H9 (cell line): ENCODE results near the gene TTC28. TPM values are rescaled to one million over a fixed set of nuclear protein-coding genes. Genes with fewer than 3 reads are reported as not detected.

Experiments
- DNase-seq: peaks from one replicate; pipeline ENCODE4 v3.0.0-alpha.2; 2017
- H2AFZ ChIP-seq: one replicate; pipeline ENCODE4 v1.6.1; 2013; ENCODE audit warnings: mild to moderate bottlenecking, low read length, control low read depth, moderate library complexity
- H2AK5ac ChIP-seq: 2 replicates; pipeline ENCODE4 v1.6.1; 2013; ENCODE audit warnings: low read length, control low read depth, mixed read lengths; ENCODE audit not compliant: insufficient read length
- H2BK120ac ChIP-seq: one replicate; pipeline ENCODE4 v1.6.1; 2013; ENCODE audit warnings: low read depth, mild to moderate bottlenecking, low read length, control low read depth, inconsistent platforms; ENCODE audit not compliant: poor library complexity, severe bottlenecking
- H2BK12ac ChIP-seq: 2 replicates; pipeline ENCODE4 v1.6.1; 2013; ENCODE audit warnings: low read length, control low read depth, mixed read lengths, low read depth; ENCODE audit not compliant: insufficient read length
- H2BK15ac ChIP-seq: 2 replicates; pipeline ENCODE4 v1.6.1; 2013; ENCODE audit warnings: low read depth, low read length, control low read depth
- H2BK20ac ChIP-seq: one replicate; pipeline ENCODE4 v1.6.1; 2013; ENCODE audit warnings: low read depth, mild to moderate bottlenecking, low read length, control low read depth, inconsistent platforms; ENCODE audit not compliant: poor library complexity, severe bottlenecking
- H2BK5ac ChIP-seq: 2 replicates; pipeline ENCODE4 v1.6.1; 2013; ENCODE audit warnings: low read length, control low read depth, mixed read lengths; ENCODE audit not compliant: insufficient read length
- H3K14ac ChIP-seq: 2 replicates; pipeline ENCODE4 v1.6.1; 2013; ENCODE audit warnings: low read length, control low read depth; ENCODE audit not compliant: insufficient read depth
- H3K18ac ChIP-seq: 2 replicates; pipeline ENCODE4 v1.6.1; 2013; ENCODE audit warnings: low read depth, mild to moderate bottlenecking, mixed read lengths, low read length, control low read depth; ENCODE audit not compliant: insufficient read length
- H3K23ac ChIP-seq: 2 replicates; pipeline ENCODE4 v1.6.1; 2013; ENCODE audit warnings: low read length, control low read depth, mixed read lengths, low read depth; ENCODE audit not compliant: insufficient read length
- H3K23me2 ChIP-seq: 2 replicates; pipeline ENCODE4 v1.6.1; 2013; ENCODE audit warnings: low read depth, mild to moderate bottlenecking, mixed read lengths, low read length, control low read depth; ENCODE audit not compliant: insufficient read length, poor library complexity, severe bottlenecking
- H3K27ac ChIP-seq: 2 replicates; pipeline ENCODE4 v1.5.1; 2013; ENCODE audit warnings: low read length, control low read depth, mixed read lengths, low read depth; ENCODE audit not compliant: insufficient read length
- H3K27me3 ChIP-seq: 2 replicates; pipeline ENCODE4 v1.6.1; 2013; ENCODE audit warnings: low read length, control low read depth, inconsistent platforms; ENCODE audit not compliant: insufficient read depth
- H3K4ac ChIP-seq: 2 replicates; pipeline ENCODE4 v1.6.1; 2013; ENCODE audit warnings: low read depth, mild to moderate bottlenecking, control low read depth, inconsistent platforms, low read length, moderate library complexity
- H3K4me1 ChIP-seq: 2 replicates; pipeline ENCODE4 v1.6.1; 2013; ENCODE audit warnings: low read length, control low read depth, inconsistent platforms; ENCODE audit not compliant: insufficient read depth
- H3K4me2 ChIP-seq: 2 replicates; pipeline ENCODE4 v1.6.1; 2013; ENCODE audit warnings: low read length, control low read depth, mixed read lengths; ENCODE audit not compliant: insufficient read length, insufficient read depth
- H3K56ac ChIP-seq: 2 replicates; pipeline ENCODE4 v1.6.1; 2013; ENCODE audit warnings: low read depth, mild to moderate bottlenecking, mixed read lengths, low read length, control low read depth; ENCODE audit not compliant: insufficient read length
- H3K79me1 ChIP-seq: 2 replicates; pipeline ENCODE4 v1.6.1; 2013; ENCODE audit warnings: low read depth, mild to moderate bottlenecking, moderate library complexity, low read length, control low read depth, inconsistent platforms; ENCODE audit not compliant: insufficient read depth, poor library complexity, severe bottlenecking
- H3K79me2 ChIP-seq: 2 replicates; pipeline ENCODE4 v1.6.1; 2013; ENCODE audit warnings: low read length, control low read depth, inconsistent platforms; ENCODE audit not compliant: insufficient read depth
- H3K9ac ChIP-seq: 2 replicates; pipeline ENCODE4 v1.6.1; 2013; ENCODE audit warnings: low read length, control low read depth, mixed read lengths; ENCODE audit not compliant: insufficient read length; ENCODE audit errors: extremely low read depth
- H3K9me3 ChIP-seq: one replicate; pipeline ENCODE4 v1.6.1; 2013; ENCODE audit warnings: low read depth, low read length, inconsistent platforms; ENCODE audit not compliant: control insufficient read depth
- H3T11ph ChIP-seq: one replicate; pipeline ENCODE4 v1.6.1; 2013; ENCODE audit warnings: mild to moderate bottlenecking, low read length, control low read depth, inconsistent platforms
- H4K20me1 ChIP-seq: one replicate; pipeline ENCODE4 v1.6.1; 2013; ENCODE audit not compliant: control insufficient read depth, insufficient read length, insufficient read depth
- H4K5ac ChIP-seq: 2 replicates; pipeline ENCODE4 v1.6.1; 2013; ENCODE audit warnings: low read depth, mild to moderate bottlenecking, mixed read lengths, low read length, control low read depth; ENCODE audit not compliant: insufficient read length
- H4K8ac ChIP-seq: replicated peaks from 2 replicates; pipeline ENCODE4 v1.6.1; 2013; ENCODE audit warnings: low read length, control low read depth, mixed read lengths, low read depth; ENCODE audit not compliant: insufficient read length
- H4K91ac ChIP-seq: 2 replicates; pipeline ENCODE4 v1.6.1; 2013; ENCODE audit warnings: low read depth, mild to moderate bottlenecking, moderate library complexity, mixed read lengths, low read length, control low read depth; ENCODE audit not compliant: insufficient read length
- H3K27ac Mint-ChIP-seq, 3 experiments: 2 replicates in 2 of 3; 3 replicates in 1 of 3; pipeline ENCODE4 v1.8.0; 2020 to 2021; ENCODE audit warnings: mixed read lengths in 3 of 3, mild to moderate bottlenecking in 1 of 3, moderate library complexity in 1 of 3
- H3K27me3 Mint-ChIP-seq: 2 replicates; pipeline ENCODE4 v1.8.0; 2021; ENCODE audit warnings: low read depth, mild to moderate bottlenecking, moderate library complexity, mixed read lengths
- H3K36me3 Mint-ChIP-seq, 3 experiments: 2 replicates in 2 of 3; 3 replicates in 1 of 3; pipeline ENCODE4 v1.8.0; 2020 to 2021; ENCODE audit warnings: low read depth in 3 of 3, mixed read lengths in 3 of 3; ENCODE audit not compliant: insufficient read depth in 1 of 3
- H3K4me1 Mint-ChIP-seq, 2 experiments: 2 replicates each; pipeline ENCODE4 v1.8.0; 2020; ENCODE audit warnings: mixed read lengths in 2 of 2
- H3K4me3 Mint-ChIP-seq, 2 experiments: 2 replicates in 1 of 2; 3 replicates in 1 of 2; pipeline ENCODE4 v1.8.0; 2020 to 2021; ENCODE audit warnings: mild to moderate bottlenecking in 2 of 2, mixed read lengths in 2 of 2, moderate library complexity in 1 of 2
- H3K9me3 Mint-ChIP-seq, 2 experiments: 2 replicates in 1 of 2; 3 replicates in 1 of 2; pipeline ENCODE4 v1.8.0; 2020; ENCODE audit warnings: mild to moderate bottlenecking in 2 of 2, mixed read lengths in 2 of 2, moderate library complexity in 1 of 2
- WGBS: extraction: QIAGEN DNeasy Blood & Tissue Kit; methylation state at CpG from one replicate; pipeline ENCODE4 v1.1.7; 2013; ENCODE audit warnings: missing lambda C conversion rate, low lambda C conversion rate, mixed read lengths; ENCODE audit not compliant: insufficient read length; ENCODE audit errors: extremely low coverage; 5-methylcytosine and 5-hydroxymethylcytosine counted together
- total RNA-seq: library from RNA; stranded (reverse); gene quantifications from 2 replicates; pipeline ENCODE4 v1.2.1, GENCODE V29; 2021
- TF ChIP-seq, protein P1 (sequence below): fragments of 200-600 bp; sonication (generic); conservative IDR thresholded peaks from 3 replicates; pipeline ENCODE4 v1.8.0; 2021; ENCODE audit warnings: antibody characterized with exemption, mild to moderate bottlenecking

TTC28 gene
- total RNA-seq, 1 experiment from 2014 or later = 13.6 TPM

GRCh38 chr22:28147401-28147800 lies 532.2 kb downstream of the TTC28 start:
- H3K27ac Mint-ChIP-seq = no peak overlapping the region
- H3K27ac ChIP-seq = no peak overlapping the region

More at GRCh38 chr22:28147401-28147800, 532.2 kb downstream of the TTC28 start:
- Histone ChIP-seq H3K4me1 (no peaks in the 10 kb centered on the region), H3K27me3 (no peaks in the 10 kb centered on the region), H4K91ac (no peak overlapping the region), H4K20me1 (no peaks in the 10 kb centered on the region), H3K4me2 (no peak overlapping the region), H2BK20ac (no peak overlapping the region), H3K9me3 (no peaks in the 10 kb centered on the region), H2BK120ac (no peak overlapping the region), H2BK15ac (no peak overlapping the region), H3K56ac (no peak overlapping the region), H4K8ac (no peak overlapping the region), H3K79me1 (no peaks in the 10 kb centered on the region), H3K18ac (no peak overlapping the region), H3K9ac (no peak overlapping the region), H3K14ac (no peak overlapping the region), H2AK5ac (no peak overlapping the region), H3K4ac (no peak overlapping the region), H2BK5ac (no peak overlapping the region), H4K5ac (no peak overlapping the region), H3T11ph (no peak overlapping the region), H2BK12ac (no peak overlapping the region), H3K23ac (no peak overlapping the region), H2AFZ (no peak overlapping the region), H3K79me2 (no peaks in the 10 kb centered on the region), H3K23me2 (no peaks in the 10 kb centered on the region)
- DNase-seq = no peak
- Mint-ChIP-seq H3K36me3 (no peaks in the 10 kb centered on the region), H3K4me3 (no peak overlapping the region), H3K9me3 (no peaks in the 10 kb centered on the region; a peak in 1 of 5 replicates), H3K4me1 (peaks cover 13 to 34% of the 10 kb centered on the region in 2 experiments), H3K27me3 (no peaks in the 10 kb centered on the region)
- no CpG with 5 or more reads among the region's 2 CpGs for WGBS
- TF ChIP-seq, protein P1, sequence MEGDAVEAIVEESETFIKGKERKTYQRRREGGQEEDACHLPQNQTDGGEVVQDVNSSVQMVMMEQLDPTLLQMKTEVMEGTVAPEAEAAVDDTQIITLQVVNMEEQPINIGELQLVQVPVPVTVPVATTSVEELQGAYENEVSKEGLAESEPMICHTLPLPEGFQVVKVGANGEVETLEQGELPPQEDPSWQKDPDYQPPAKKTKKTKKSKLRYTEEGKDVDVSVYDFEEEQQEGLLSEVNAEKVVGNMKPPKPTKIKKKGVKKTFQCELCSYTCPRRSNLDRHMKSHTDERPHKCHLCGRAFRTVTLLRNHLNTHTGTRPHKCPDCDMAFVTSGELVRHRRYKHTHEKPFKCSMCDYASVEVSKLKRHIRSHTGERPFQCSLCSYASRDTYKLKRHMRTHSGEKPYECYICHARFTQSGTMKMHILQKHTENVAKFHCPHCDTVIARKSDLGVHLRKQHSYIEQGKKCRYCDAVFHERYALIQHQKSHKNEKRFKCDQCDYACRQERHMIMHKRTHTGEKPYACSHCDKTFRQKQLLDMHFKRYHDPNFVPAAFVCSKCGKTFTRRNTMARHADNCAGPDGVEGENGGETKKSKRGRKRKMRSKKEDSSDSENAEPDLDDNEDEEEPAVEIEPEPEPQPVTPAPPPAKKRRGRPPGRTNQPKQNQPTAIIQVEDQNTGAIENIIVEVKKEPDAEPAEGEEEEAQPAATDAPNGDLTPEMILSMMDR = no peak
